Measurements from ENCODE around the gene EEIG2.

DNA sequence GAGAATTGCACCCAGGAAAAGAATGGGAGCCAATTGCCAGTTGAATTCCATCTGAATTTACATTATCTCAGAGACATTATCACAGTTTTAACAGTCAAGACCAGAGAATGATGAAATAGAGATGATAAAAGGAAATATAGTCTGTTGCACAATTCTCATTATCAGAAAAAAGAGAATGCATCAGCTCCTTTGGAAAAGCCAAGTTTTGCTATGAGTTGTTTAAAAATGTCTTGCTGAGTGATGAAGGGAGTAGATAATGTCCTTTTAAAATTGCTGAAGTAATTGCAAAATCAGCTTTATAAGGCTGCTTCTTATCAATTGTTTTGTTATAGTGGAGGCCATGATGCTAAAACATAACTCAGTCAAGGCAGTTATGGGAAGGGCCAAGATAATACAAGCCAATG, 37.9 kb upstream of the EEIG2 start:
- TF ChIP-seq, protein P1, sequence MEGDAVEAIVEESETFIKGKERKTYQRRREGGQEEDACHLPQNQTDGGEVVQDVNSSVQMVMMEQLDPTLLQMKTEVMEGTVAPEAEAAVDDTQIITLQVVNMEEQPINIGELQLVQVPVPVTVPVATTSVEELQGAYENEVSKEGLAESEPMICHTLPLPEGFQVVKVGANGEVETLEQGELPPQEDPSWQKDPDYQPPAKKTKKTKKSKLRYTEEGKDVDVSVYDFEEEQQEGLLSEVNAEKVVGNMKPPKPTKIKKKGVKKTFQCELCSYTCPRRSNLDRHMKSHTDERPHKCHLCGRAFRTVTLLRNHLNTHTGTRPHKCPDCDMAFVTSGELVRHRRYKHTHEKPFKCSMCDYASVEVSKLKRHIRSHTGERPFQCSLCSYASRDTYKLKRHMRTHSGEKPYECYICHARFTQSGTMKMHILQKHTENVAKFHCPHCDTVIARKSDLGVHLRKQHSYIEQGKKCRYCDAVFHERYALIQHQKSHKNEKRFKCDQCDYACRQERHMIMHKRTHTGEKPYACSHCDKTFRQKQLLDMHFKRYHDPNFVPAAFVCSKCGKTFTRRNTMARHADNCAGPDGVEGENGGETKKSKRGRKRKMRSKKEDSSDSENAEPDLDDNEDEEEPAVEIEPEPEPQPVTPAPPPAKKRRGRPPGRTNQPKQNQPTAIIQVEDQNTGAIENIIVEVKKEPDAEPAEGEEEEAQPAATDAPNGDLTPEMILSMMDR (IDR thresholded peaks at IDR 0.05; ENCODE audit: low read length) = no peak
- TF ChIP-seq EZH2phosphoT487 (IDR thresholded peaks at IDR 0.05; ENCODE audit: low read length) = no peak
- TF ChIP-seq EZH2 (optimal IDR thresholded peaks at IDR 0.05; ENCODE audit: low read depth, low read length) = no peak

All from MM.1S (cell line).